T-helper 1 cell treated with Interleukin-12 subunit alpha and Interleukin-12 subunit beta and Interleukin-4 antibody, amounts not matched to agents 30 μg/mL and 1 μg/mL, for 36 hours (primary cell): Measurements from ENCODE around the gene GPC6.

ENCODE experiments used
- H3K27ac Mint-ChIP-seq: one replicate; pipeline ENCODE4 v1.8.0; 2021; ENCODE audit warnings: mild to moderate bottlenecking, mixed read lengths
- H3K27me3 Mint-ChIP-seq: one replicate; pipeline ENCODE4 v1.8.0; 2021; ENCODE audit warnings: low read depth, mixed read lengths
- H3K36me3 Mint-ChIP-seq: one replicate; pipeline ENCODE4 v1.8.0; 2021; ENCODE audit warnings: low read depth, mixed read lengths
- H3K4me1 Mint-ChIP-seq: one replicate; pipeline ENCODE4 v1.8.0; 2021; ENCODE audit warnings: low read depth, mixed read lengths
- H3K4me3 Mint-ChIP-seq: one replicate; pipeline ENCODE4 v1.8.0; 2021; ENCODE audit warnings: mild to moderate bottlenecking, moderate library complexity, mixed read lengths
- H3K9me3 Mint-ChIP-seq: one replicate; pipeline ENCODE4 v1.8.0; 2021; ENCODE audit warnings: mixed read lengths

GPC6 gene

DNA sequence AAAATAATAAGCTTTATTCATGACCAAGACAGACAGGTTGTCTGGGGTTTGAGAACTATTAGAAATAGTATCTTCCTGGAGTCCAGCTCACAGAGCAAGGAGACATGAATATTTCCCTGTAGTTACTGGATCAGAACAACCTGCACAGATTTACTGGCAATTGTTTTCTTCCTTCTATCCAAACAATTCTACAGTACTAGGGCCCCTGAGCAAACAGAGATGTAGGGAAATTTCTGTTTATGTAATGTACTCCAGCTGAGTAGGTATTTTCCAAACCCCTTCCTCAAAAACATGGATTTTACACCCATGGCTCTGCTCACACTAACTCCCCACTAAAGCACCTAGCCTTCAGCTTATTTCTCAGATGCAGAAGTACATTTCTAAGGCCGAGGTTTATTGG lies 557.6 kb downstream of the GPC6 start:
- no peaks in the 10 kb centered on the region for H3K36me3 Mint-ChIP-seq
- H3K4me3 Mint-ChIP-seq = no peak overlapping the region
- H3K27me3 Mint-ChIP-seq = peaks cover 4% of the 10 kb centered on the region
- no peak overlapping the region for H3K27ac Mint-ChIP-seq
- H3K4me1 Mint-ChIP-seq = no peaks in the 10 kb centered on the region
- no peaks in the 10 kb centered on the region for H3K9me3 Mint-ChIP-seq

DNA sequence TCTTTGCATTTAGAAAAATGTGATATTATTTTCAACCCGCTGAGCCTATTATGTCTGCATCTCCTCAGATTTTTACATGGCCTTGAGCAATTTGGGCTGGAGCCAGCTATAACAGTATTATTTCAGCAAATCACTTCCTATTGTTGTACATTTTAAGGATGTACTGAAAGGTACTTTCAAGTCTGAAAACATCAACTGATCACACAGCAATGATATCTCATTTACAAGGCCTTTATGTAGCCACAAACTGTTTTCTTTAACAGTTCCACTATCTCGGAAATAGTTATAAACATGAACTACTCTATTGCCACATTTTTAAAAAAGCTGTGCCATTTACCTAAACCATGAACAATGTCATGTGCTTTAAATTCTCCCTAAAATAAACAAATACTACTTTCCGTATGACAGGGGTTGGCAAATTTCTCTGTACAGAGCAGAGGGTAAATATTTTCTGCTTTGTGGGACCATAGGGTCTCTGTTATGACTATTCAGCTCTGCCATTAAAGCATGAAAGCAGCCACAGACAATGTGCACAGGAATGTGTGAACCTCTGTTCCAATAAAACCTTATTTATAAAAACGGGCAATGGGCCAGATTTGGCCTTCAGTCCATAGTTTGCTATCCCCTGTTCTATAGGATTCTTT lies 560.4 kb downstream of the GPC6 start:
- Mint-ChIP-seq H3K36me3 (no peaks in the 10 kb centered on the region), H3K9me3 (no peaks in the 10 kb centered on the region), H3K27ac (no peak overlapping the region), H3K4me1 (no peaks in the 10 kb centered on the region), H3K4me3 (no peak overlapping the region), H3K27me3 (peaks cover 12% of the 10 kb centered on the region)

DNA sequence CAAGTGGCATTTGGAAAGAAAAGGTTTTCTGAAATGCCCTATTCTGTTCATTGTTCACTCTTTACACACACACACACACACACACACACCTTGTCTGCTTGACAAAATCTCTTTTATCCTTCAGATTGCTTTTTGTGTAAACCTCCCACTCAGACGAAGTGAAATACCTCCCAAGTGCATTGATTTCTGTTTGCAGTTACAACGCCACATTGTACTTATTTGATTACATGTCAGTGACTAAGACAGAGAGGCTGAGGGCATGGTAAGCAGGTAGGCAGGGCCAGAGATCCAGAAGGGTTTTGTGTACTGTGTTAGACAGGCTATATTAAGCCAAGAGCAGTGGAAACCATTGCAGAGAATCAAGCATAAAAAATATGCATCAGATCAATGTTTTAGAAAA lies 561.8 kb downstream of the GPC6 start:
- no peaks in the 10 kb centered on the region for H3K36me3 Mint-ChIP-seq
- no peak overlapping the region for H3K27ac Mint-ChIP-seq
- H3K4me3 Mint-ChIP-seq = no peak overlapping the region
- no peaks in the 10 kb centered on the region for H3K9me3 Mint-ChIP-seq
- H3K4me1 Mint-ChIP-seq = no peaks in the 10 kb centered on the region
- peaks cover 17% of the 10 kb centered on the region for H3K27me3 Mint-ChIP-seq

DNA sequence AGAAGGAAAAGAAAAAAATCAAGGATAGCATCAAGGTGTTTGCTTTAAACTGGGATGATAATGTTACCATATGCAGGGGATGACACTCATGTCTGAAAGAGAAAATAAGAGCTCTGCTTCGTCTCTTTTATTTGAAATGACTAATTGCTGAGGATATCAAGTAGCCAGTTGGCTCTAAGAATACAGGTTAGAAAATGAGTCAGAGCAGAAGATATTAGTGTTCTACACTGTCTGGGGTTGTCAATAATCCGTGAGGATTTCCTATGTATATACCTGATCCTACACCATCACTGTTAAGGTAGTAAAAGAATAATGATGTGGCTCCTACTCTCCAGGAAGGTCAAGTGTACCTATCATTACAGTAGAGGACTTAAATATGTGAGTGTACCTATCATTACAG lies 562.5 kb downstream of the GPC6 start:
- peaks cover 3% of the 10 kb centered on the region for H3K4me1 Mint-ChIP-seq
- peaks cover 17% of the 10 kb centered on the region for H3K27me3 Mint-ChIP-seq
- no peaks in the 10 kb centered on the region for H3K9me3 Mint-ChIP-seq
- no peak overlapping the region for H3K4me3 Mint-ChIP-seq
- no peak overlapping the region for H3K27ac Mint-ChIP-seq
- H3K36me3 Mint-ChIP-seq = no peaks in the 10 kb centered on the region

GRCh38 chr13:93794197-93794885 lies 567.7 kb downstream of the GPC6 start:
- H3K36me3 Mint-ChIP-seq = no peaks in the 10 kb centered on the region
- no peak overlapping the region for H3K4me3 Mint-ChIP-seq
- peaks cover 6% of the 10 kb centered on the region for H3K4me1 Mint-ChIP-seq
- H3K9me3 Mint-ChIP-seq = no peaks in the 10 kb centered on the region
- H3K27ac Mint-ChIP-seq = no peak overlapping the region
- peaks cover 22% of the 10 kb centered on the region for H3K27me3 Mint-ChIP-seq

DNA sequence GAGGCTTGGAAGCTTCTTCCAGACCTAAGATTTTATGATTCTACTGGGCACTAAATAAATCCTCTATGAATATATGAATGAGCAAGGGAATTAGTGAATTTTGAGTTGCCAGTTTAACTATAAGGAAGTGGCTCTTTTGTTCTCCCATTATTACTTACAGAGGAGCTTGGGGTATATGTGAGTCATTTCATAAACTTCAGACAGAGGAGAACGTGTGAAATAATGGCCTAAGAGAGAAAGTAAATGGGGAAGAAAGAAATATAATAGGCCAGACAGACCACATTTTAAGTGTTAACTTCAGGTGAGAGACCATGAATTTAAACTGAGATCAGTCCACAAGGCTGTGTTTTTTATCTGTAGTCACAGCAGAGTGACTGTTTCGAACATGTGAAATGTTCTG lies 570.9 kb downstream of the GPC6 start:
- peaks cover 15% of the 10 kb centered on the region for H3K27me3 Mint-ChIP-seq
- no peak overlapping the region for H3K4me3 Mint-ChIP-seq
- H3K36me3 Mint-ChIP-seq = no peaks in the 10 kb centered on the region
- H3K27ac Mint-ChIP-seq = no peak overlapping the region
- H3K4me1 Mint-ChIP-seq = peaks cover 6% of the 10 kb centered on the region
- no peaks in the 10 kb centered on the region for H3K9me3 Mint-ChIP-seq

DNA sequence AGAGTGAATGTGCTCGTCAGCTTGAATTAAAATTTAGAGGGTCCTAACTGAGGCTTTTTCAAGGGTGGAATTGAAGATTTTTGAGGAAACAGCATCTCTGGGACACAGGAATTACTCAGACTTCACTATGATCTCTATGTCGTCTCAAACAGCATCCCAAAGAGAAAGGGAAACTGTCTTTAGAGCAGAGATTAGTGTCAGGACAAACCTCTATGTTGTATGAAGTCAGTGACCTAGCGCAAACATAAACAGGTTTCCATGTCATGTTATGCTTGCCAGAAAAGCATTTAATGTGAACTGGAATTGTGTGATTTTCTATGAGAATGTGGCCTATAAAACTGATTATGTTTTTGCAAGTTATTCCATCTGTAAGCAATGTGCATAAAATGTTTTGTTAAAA lies 573.7 kb downstream of the GPC6 start:
- Mint-ChIP-seq H3K9me3 (no peaks in the 10 kb centered on the region), H3K4me3 (no peak overlapping the region), H3K27ac (no peak overlapping the region), H3K27me3 (peaks cover 13% of the 10 kb centered on the region), H3K4me1 (no peaks in the 10 kb centered on the region), H3K36me3 (no peaks in the 10 kb centered on the region)

GRCh38 chr13:93805736-93806135 lies 579.1 kb downstream of the GPC6 start:
- H3K9me3 Mint-ChIP-seq = no peaks in the 10 kb centered on the region
- no peaks in the 10 kb centered on the region for H3K36me3 Mint-ChIP-seq
- no peak overlapping the region for H3K4me3 Mint-ChIP-seq
- H3K27ac Mint-ChIP-seq = no peak overlapping the region
- peaks cover 4% of the 10 kb centered on the region for H3K27me3 Mint-ChIP-seq
- no peaks in the 10 kb centered on the region for H3K4me1 Mint-ChIP-seq

- Mint-ChIP-seq H3K36me3 (no peaks in the 10 kb centered on the region), H3K9me3 (no peaks in the 10 kb centered on the region), H3K4me1 (no peaks in the 10 kb centered on the region), H3K4me3 (no peak overlapping the region), H3K27me3 (peaks cover 7% of the 10 kb centered on the region), H3K27ac (no peak overlapping the region)
Measured at GRCh38 chr13:93806861-93807260, 580.3 kb downstream of the GPC6 start.

DNA sequence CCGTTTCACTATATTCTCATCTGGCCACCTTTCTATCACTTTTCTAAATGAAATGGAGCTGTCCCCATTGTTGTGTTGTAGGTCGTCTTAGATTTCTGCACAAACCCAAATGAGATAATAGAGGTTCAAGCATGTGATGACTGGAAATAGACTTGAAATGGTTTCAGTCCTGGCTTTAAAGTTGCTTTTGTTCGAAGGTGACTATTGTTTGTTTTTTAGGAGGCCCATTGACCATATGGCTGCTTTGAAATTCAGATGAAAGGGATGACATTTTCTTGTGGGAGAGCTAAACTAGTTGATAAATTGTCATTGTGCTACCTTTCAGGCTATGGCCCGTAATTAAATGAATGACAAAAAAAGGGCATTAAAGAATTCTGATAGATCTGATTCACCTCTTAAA lies 583.7 kb downstream of the GPC6 start:
- Mint-ChIP-seq H3K4me3 (no peak overlapping the region), H3K36me3 (no peaks in the 10 kb centered on the region), H3K27me3 (peaks cover 3% of the 10 kb centered on the region), H3K4me1 (no peaks in the 10 kb centered on the region), H3K9me3 (no peaks in the 10 kb centered on the region), H3K27ac (no peak overlapping the region)

DNA sequence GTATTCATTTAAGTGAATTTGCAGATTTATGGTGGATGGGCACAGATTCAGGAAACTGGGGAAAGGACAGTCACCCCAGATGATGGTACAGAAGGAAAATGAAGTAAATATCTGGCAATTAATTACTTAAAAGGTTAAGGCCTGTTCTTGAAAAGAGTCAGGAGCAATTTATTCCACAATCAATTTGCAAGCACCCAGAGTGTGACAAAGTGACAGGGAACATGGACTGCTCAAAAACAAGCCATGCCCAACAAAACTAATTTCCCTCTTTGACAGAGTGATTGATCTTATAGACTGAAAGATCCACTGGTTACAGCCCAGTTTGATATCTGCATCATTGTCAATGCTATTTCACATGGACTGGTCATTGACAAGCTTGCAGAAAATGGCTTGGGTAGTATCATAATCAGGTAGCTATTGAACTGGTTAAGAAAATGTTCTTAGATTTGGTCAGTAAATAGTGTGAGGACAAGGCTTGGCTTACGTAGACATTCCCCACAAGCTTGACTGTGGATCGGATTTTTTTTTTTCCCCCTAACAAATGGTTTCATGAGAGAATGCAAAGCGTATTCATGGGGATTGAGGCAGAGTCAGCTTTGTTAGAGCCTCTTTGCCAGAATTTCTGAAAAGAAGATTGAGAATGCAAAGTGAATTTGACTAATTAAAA lies 584.6 kb downstream of the GPC6 start:
- Mint-ChIP-seq H3K27me3 (peaks cover 3% of the 10 kb centered on the region), H3K9me3 (no peaks in the 10 kb centered on the region), H3K36me3 (no peaks in the 10 kb centered on the region), H3K4me1 (no peaks in the 10 kb centered on the region), H3K27ac (no peak overlapping the region), H3K4me3 (no peak overlapping the region)

- H3K27ac Mint-ChIP-seq = no peak overlapping the region
- H3K27me3 Mint-ChIP-seq = peaks cover 3% of the 10 kb centered on the region
- no peaks in the 10 kb centered on the region for H3K4me1 Mint-ChIP-seq
- no peaks in the 10 kb centered on the region for H3K9me3 Mint-ChIP-seq
- H3K4me3 Mint-ChIP-seq = no peak overlapping the region
- no peaks in the 10 kb centered on the region for H3K36me3 Mint-ChIP-seq
Measured at GRCh38 chr13:93811738-93812112, 585.1 kb downstream of the GPC6 start.

GRCh38 chr13:93814658-93815057 lies 588.1 kb downstream of the GPC6 start:
- Mint-ChIP-seq H3K36me3 (no peaks in the 10 kb centered on the region), H3K9me3 (no peaks in the 10 kb centered on the region), H3K4me3 (no peak overlapping the region), H3K4me1 (no peaks in the 10 kb centered on the region), H3K27ac (no peak overlapping the region), H3K27me3 (peaks cover 3% of the 10 kb centered on the region)

- H3K4me3 Mint-ChIP-seq = no peak overlapping the region
- no peaks in the 10 kb centered on the region for H3K36me3 Mint-ChIP-seq
- H3K9me3 Mint-ChIP-seq = no peaks in the 10 kb centered on the region
- no peaks in the 10 kb centered on the region for H3K4me1 Mint-ChIP-seq
- no peak overlapping the region for H3K27ac Mint-ChIP-seq
- no peaks in the 10 kb centered on the region for H3K27me3 Mint-ChIP-seq
Measured at GRCh38 chr13:93818345-93818744, 591.7 kb downstream of the GPC6 start.

DNA sequence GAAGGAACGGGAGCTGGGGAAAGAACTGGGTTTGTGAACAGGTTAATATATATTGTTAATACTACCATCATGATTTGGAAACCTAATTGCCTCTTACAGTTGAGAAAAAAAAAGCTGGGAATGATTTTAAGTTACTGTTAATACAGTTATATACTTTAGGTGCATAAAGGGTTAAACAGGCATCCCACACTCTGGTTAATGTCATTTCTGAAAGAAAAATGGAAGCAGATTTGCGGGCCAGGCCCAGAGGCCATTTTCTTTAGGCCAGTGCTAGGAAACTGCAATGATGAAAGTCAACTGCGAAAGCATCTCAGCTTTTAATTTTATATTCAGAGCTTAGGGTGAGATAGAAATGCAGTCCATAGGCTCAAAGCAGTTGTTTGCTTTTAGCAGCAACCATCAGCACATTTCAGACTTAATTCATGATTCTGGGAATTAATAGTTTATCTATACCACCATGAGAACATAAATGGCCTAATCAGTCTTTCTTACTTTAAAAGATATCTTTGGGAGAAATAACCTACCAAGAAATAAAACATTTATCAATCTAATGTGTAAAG lies 592.8 kb downstream of the GPC6 start:
- Mint-ChIP-seq H3K4me3 (no peak overlapping the region), H3K9me3 (no peaks in the 10 kb centered on the region), H3K27me3 (no peaks in the 10 kb centered on the region), H3K36me3 (no peaks in the 10 kb centered on the region), H3K27ac (no peak overlapping the region), H3K4me1 (no peaks in the 10 kb centered on the region)
